ENCODE measurements around the gene LAMA2. TPM values are rescaled to one million over a fixed set of nuclear protein-coding genes. Genes with fewer than 3 reads are reported as not detected.

Gene LAMA2
- total and polyA plus RNA-seq, 2 donors: 54.2 to 190 TPM

- Histone ChIP-seq H3K4me3 (ENCODE audit: low read depth, low read length) (no peak overlapping the region), H3K36me3 (ENCODE audit: insufficient read depth) (no peaks in the 10 kb centered on the region), H3K27ac (ENCODE audit: low read depth) (no peak overlapping the region), H3K4me1 (ENCODE audit: insufficient read depth) (no peaks in the 10 kb centered on the region)
- 67% methylated on average over 5 of the region's 5 CpGs for WGBS
- no peak for DNase-seq (ENCODE audit: extremely low spot score)
Measured at GRCh38 chr6:129555206-129555832, 672.4 kb downstream of the LAMA2 start.

GRCh38 chr6:129558248-129558647, 675.3 kb downstream of the LAMA2 start:
- no peaks in the 10 kb centered on the region for H3K4me1 ChIP-seq (ENCODE audit: insufficient read depth)
- H3K4me3 ChIP-seq (ENCODE audit: low read depth, low read length): no peak overlapping the region
- WGBS: 79% methylated on average over 1 of the region's 1 CpG
- H3K36me3 ChIP-seq (ENCODE audit: insufficient read depth): no peaks in the 10 kb centered on the region
- no peak overlapping the region for H3K27ac ChIP-seq (ENCODE audit: low read depth)
- no peak for DNase-seq (ENCODE audit: extremely low spot score)

- no peak for DNase-seq (ENCODE audit: extremely low spot score)
- no peaks in the 10 kb centered on the region for H3K36me3 ChIP-seq (ENCODE audit: insufficient read depth)
- H3K4me3 ChIP-seq (ENCODE audit: low read depth, low read length): no peak overlapping the region
- H3K27ac ChIP-seq (ENCODE audit: low read depth): no peak overlapping the region
- H3K4me1 ChIP-seq (ENCODE audit: insufficient read depth): no peaks in the 10 kb centered on the region
- WGBS: 83% methylated on average over 4 of the region's 4 CpGs
Measured at GRCh38 chr6:129565366-129565765, 682.4 kb downstream of the LAMA2 start.

GRCh38 chr6:129565811-129566210, 682.9 kb downstream of the LAMA2 start:
- no peaks in the 10 kb centered on the region for H3K4me1 ChIP-seq (ENCODE audit: insufficient read depth)
- H3K36me3 ChIP-seq (ENCODE audit: insufficient read depth): no peaks in the 10 kb centered on the region
- no peak overlapping the region for H3K4me3 ChIP-seq (ENCODE audit: low read depth, low read length)
- WGBS: 41% methylated on average over 2 of the region's 2 CpGs
- no peak for DNase-seq (ENCODE audit: extremely low spot score)
- H3K27ac ChIP-seq (ENCODE audit: low read depth): no peak overlapping the region

Small RNA genes lying within 50 kb of the gene (small RNA-seq; reads per million reads assigned to genes)
- not detected for gene RNU6-861P

Measured in urinary bladder (tissue), 4 donors.